NCI-H2029 (cell line): ENCODE measurements around the gene PCDH11Y.
"Not testable (repeated sequence)": the region's sequence is repeated elsewhere in the genome, so short reads cannot be mapped to it uniquely, and the experiment has no call there.

Experiments
- DNase-seq: peaks from one replicate; lab custom pipeline; 2025; lab: John Stamatoyannopoulos, UW

PCDH11Y gene

GRCh38 chrY:5000057-5000456 is at the start of gene PCDH11Y:
Gene PCDH11Y (plus strand): TSS chrY:5000296. CDS start chrY:5057100, 56,804 bp downstream.
- DNase-seq = not testable (repeated sequence)

- DNase-seq = not testable (repeated sequence)
Measured at GRCh38 chrY:4967894-4968293, 32.2 kb upstream of the PCDH11Y start.

GRCh38 chrY:4991743-4992400 is 8.2 kb upstream of the PCDH11Y start:
- not testable (repeated sequence) for DNase-seq

- not testable (repeated sequence) for DNase-seq
Measured at GRCh38 chrY:4994892-4995291, 5.2 kb upstream of the PCDH11Y start.

- DNase-seq = not testable (repeated sequence)
Measured at GRCh38 chrY:5002476-5003184, 2.5 kb downstream of the PCDH11Y start.

- DNase-seq = not testable (repeated sequence)
Measured at GRCh38 chrY:5038972-5039523, 39.0 kb downstream of the PCDH11Y start.

GRCh38 chrY:5083017-5083416 is 82.9 kb downstream of the PCDH11Y start:
- DNase-seq = not testable (repeated sequence)

GRCh38 chrY:5182998-5183397 is 182.9 kb downstream of the PCDH11Y start:
- not testable (repeated sequence) for DNase-seq

GRCh38 chrY:5215116-5215515 is 215.0 kb downstream of the PCDH11Y start:
- not testable (repeated sequence) for DNase-seq

- DNase-seq = not testable (repeated sequence)
Measured at GRCh38 chrY:5324931-5325330, 324.8 kb downstream of the PCDH11Y start.

GRCh38 chrY:5342220-5342619 is 342.1 kb downstream of the PCDH11Y start:
- DNase-seq = not testable (repeated sequence)

GRCh38 chrY:5543705-5544104 is 543.6 kb downstream of the PCDH11Y start:
- not testable (repeated sequence) for DNase-seq

- DNase-seq = not testable (repeated sequence)
Measured at GRCh38 chrY:5638589-5638988, 638.5 kb downstream of the PCDH11Y start.

- not testable (repeated sequence) for DNase-seq
Measured at GRCh38 chrY:5679265-5679664, 679.2 kb downstream of the PCDH11Y start.

GRCh38 chrY:5708727-5709126 is 708.6 kb downstream of the PCDH11Y start:
- DNase-seq = not testable (repeated sequence)

GRCh38 chrY:5709788-5710381 is 709.8 kb downstream of the PCDH11Y start:
- DNase-seq = not testable (repeated sequence)

- not testable (repeated sequence) for DNase-seq
Measured at GRCh38 chrY:5761403-5761802, 761.3 kb downstream of the PCDH11Y start.

GRCh38 chrY:5776485-5776884 is 776.4 kb downstream of the PCDH11Y start:
- not testable (repeated sequence) for DNase-seq
